ENCODE measurements around the gene CHMP6.

CHMP6 gene

DNA sequence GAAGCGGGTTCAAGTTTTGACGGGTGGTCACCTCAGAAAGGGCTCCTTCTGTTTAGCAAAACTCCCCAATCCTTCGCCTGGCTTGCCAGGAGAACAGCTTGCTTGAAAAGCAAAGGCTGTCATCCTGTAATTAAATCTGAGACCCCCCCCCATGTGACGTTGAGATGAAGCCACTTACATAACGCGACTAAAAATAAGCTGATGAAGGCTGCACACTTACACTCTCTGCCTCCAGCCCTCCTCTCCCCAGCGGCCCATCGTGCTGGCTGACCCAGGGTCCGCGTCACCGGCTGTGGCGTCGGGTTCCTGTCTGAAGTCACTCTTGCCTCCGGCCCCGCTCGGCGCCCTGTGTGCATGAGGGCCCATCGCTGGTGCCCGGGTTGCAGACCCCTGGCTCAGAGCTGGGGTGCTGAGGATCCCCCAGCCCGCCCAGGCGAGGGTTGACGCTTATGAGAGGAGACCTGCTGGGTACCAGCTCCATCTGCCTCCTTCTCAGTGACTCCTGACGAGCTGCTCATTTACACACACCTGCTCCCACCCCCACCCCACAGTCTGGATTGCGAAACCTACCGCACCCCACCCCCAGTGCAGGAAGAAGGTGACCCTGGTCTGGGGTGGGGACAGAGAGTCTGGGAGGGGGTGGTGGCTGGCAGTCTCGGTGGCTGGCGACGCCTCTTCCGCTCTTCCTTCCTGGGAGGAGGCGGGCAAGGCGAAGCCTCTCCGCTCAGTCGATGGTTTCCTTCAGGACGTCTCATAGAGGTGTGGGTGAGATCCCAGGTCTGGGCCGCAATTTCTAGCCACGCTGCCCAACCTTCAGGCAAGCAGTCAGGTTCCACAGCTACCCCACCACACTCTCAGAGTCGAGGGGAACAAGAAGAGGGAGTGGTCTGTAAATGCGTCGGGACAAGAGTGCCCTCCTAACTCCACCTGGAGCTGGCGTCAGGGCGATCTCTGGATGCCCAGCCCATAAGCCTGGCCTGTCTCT lies 40.2 kb downstream of the CHMP6 start:
- TF ChIP-seq MYC (IDR thresholded peaks at IDR 0.05; ENCODE audit: low read depth, low read length) (no peak), POLR2A (IDR thresholded peaks at IDR 0.05; ENCODE audit: extremely low read depth, insufficient read length) (no peak)
- TF ChIP-seq, protein P1, sequence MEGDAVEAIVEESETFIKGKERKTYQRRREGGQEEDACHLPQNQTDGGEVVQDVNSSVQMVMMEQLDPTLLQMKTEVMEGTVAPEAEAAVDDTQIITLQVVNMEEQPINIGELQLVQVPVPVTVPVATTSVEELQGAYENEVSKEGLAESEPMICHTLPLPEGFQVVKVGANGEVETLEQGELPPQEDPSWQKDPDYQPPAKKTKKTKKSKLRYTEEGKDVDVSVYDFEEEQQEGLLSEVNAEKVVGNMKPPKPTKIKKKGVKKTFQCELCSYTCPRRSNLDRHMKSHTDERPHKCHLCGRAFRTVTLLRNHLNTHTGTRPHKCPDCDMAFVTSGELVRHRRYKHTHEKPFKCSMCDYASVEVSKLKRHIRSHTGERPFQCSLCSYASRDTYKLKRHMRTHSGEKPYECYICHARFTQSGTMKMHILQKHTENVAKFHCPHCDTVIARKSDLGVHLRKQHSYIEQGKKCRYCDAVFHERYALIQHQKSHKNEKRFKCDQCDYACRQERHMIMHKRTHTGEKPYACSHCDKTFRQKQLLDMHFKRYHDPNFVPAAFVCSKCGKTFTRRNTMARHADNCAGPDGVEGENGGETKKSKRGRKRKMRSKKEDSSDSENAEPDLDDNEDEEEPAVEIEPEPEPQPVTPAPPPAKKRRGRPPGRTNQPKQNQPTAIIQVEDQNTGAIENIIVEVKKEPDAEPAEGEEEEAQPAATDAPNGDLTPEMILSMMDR (IDR thresholded peaks at IDR 0.05; ENCODE audit: low read depth, low read length), result no peak
- TF ChIP-seq, protein P2, sequence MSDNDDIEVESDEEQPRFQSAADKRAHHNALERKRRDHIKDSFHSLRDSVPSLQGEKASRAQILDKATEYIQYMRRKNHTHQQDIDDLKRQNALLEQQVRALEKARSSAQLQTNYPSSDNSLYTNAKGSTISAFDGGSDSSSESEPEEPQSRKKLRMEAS (IDR thresholded peaks at IDR 0.05; ENCODE audit: low read depth, low read length), result no peak
- no peak for DNase-seq (ENCODE audit: low read depth)
- H3K4me3 ChIP-seq (ENCODE audit: low read depth, low read length), result no peak overlapping the region

DNA sequence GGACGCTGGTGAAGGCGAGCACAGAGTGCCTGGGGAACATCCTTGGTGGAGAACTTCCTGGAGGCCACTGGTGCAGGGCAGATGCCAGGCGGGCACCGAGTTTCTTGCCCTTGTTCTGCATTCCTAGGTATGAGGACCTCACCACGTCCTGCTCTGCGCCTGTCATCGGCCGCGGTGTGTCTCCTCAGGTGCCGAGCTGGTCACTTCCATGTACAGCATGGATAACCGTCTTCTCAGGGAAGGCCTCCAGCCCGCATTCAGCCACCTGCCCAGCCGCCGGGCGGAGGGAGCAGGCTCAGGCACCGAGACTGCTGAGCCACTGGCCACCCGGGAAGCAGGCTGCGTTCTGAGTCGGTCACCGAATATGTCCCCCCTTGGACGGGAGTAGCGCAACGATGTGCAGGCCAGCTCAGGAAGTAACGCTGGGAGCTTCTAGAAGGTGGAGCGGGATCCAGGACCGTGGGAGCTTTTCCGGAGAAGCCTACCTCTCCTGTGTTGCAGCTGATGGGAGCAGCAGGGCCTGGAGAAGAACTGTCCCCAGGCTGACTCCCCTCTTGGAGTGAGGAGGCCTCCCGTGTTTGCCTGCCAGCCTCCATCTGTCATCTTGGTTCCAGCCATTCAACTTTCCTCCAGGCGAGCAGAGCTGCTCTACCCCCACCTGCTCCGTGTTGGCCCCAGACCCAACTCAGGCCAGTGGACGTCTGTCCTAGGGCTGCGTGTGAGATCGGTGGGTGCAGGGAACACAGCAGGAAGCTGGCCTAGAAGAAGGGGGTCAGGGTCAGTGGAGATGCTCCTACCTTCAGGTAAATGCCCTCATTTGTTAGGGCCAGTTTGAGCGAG lies 41.2 kb downstream of the CHMP6 start:
- H3K4me3 ChIP-seq (ENCODE audit: low read depth, low read length), result peak overlapping the region; percentile 62
- no peak for DNase-seq (ENCODE audit: low read depth)
- TF ChIP-seq, protein P2 (IDR thresholded peaks at IDR 0.05; ENCODE audit: low read depth, low read length), result no peak
- TF ChIP-seq, protein P1 (IDR thresholded peaks at IDR 0.05; ENCODE audit: low read depth, low read length), result no peak
- no peak for TF ChIP-seq MYC (IDR thresholded peaks at IDR 0.05; ENCODE audit: low read depth, low read length)

DNA sequence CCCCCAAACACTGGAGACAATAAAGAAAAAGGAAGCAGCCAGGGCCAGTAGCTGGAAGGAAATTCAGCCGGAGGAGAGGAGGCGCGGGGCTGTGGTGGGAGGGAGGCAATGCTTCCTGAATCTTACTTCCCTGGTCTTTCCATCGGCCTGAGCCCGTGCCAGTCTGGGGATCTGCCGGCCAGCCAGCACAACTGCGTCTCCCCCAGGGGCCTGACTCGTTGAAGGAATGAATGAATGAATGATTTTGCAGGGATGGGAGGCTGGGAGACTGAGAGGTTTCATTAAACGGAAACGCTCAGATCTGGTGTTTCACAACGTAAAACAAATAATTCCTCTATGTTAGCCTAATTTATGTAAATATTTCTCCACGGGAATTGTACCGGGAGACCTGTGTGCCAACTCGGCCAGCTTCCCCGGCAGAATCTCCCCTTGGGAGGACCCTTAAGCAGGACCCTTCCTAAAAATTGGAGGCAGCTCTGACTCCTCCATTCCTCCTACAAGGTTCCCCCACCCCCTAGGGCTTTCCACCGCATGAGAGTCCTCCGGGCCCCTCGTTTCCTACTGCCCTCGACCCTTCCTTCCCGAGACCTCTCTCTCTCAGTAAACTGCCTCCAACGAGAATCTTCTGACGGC lies 42.0 kb downstream of the CHMP6 start:
- TF ChIP-seq POLR2A (IDR thresholded peaks at IDR 0.05; ENCODE audit: extremely low read depth, insufficient read length) (no peak), MYC (IDR thresholded peaks at IDR 0.05; ENCODE audit: low read depth, low read length) (no peak)
- TF ChIP-seq, protein P1 (IDR thresholded peaks at IDR 0.05; ENCODE audit: low read depth, low read length), result no peak
- TF ChIP-seq, protein P2 (IDR thresholded peaks at IDR 0.05; ENCODE audit: low read depth, low read length), result no peak

DNA sequence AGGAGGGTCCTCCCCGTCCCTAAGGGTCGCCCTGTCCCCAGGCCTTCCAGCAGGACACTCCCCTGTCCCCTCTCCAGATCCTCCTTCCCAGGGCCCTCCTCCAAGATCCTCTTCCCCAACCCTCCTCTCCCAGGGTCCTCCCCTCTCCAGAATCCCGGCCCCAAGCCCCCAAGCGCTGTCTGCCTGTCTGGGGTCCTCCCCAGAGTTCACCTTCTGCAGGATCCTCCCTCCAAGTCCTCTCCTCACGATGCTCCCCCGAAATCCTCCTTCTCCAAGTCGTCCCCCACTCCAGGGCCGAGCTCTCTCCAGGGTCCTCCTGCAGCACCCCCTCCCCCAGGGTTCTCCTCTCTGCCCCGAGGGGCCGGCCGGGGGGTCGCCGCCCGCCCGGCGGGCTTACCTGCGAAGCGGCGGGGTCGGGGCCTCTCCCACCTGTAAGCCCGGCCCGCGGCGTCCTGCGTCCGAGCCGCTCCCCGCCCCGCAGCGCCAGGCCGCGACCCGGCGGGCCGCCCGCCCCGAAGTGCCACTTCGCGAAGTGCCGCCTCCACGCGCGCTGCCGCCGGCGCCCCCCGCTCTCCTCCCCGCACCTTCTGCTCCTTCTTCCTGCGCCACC lies 42.6 kb downstream of the CHMP6 start:
- TF ChIP-seq, protein P1 (IDR thresholded peaks at IDR 0.05; ENCODE audit: low read depth, low read length), result no peak
- no peak for TF ChIP-seq POLR2A (IDR thresholded peaks at IDR 0.05; ENCODE audit: extremely low read depth, insufficient read length)
- no peak for TF ChIP-seq MYC (IDR thresholded peaks at IDR 0.05; ENCODE audit: low read depth, low read length)
- TF ChIP-seq, protein P2 (IDR thresholded peaks at IDR 0.05; ENCODE audit: low read depth, low read length), result no peak
- H3K4me3 ChIP-seq (ENCODE audit: low read depth, low read length), result peak overlapping the region; percentile 62
- no peak for DNase-seq (ENCODE audit: low read depth)

More for the DNA sequence above, 42.0 kb downstream of the CHMP6 start:
- H3K4me3 ChIP-seq (ENCODE audit: low read depth, low read length), result peak overlapping the region; percentile 62
- DNase-seq (ENCODE audit: low read depth), result peak; percentile 52

Data from NB4 (cell line).